GM12865 (cell line): ENCODE data around the gene DEUP1.
"Not testable (repeated sequence)": the region's sequence is repeated elsewhere in the genome, so short reads cannot be mapped to it uniquely, and the experiment has no call there.

Experiments used
- DNase-seq: peaks from one replicate; pipeline ENCODE4 v3.0.0; 2010; ENCODE audit warnings: low read depth
- H3K4me3 ChIP-seq: 2 replicates; pipeline ENCODE4 v1.5.1; 2011; ENCODE audit warnings: mild to moderate bottlenecking, low read depth, low read length, control low read depth
- TF ChIP-seq, protein P1 (sequence below): IDR thresholded peaks from 2 replicates; pipeline ENCODE4 v1.5.1; 2011; ENCODE audit warnings: low read length, control low read depth, low read depth, inconsistent platforms; ENCODE audit not compliant: insufficient read depth; ENCODE audit errors: missing control alignments

The DEUP1 gene

DNA sequence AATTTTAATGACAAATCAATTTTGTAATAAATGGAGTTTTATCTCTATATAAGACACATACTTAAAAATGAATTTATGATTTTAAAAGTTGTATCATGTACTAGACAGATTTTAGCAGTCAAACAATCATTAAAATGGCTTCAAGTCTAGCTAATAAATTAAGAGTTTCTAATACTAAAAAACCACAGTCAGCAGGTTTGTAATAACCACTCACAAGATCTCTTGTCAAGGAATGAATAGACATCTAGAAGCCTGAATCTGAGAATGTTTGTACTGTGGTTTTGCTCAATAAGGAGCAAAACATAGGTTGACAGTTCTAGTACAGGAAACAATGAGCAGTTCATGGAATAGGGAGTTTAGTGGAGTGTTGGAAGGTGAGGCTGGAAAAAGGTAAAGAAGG is 81.2 kb downstream of the DEUP1 start:
- TF ChIP-seq, protein P1, sequence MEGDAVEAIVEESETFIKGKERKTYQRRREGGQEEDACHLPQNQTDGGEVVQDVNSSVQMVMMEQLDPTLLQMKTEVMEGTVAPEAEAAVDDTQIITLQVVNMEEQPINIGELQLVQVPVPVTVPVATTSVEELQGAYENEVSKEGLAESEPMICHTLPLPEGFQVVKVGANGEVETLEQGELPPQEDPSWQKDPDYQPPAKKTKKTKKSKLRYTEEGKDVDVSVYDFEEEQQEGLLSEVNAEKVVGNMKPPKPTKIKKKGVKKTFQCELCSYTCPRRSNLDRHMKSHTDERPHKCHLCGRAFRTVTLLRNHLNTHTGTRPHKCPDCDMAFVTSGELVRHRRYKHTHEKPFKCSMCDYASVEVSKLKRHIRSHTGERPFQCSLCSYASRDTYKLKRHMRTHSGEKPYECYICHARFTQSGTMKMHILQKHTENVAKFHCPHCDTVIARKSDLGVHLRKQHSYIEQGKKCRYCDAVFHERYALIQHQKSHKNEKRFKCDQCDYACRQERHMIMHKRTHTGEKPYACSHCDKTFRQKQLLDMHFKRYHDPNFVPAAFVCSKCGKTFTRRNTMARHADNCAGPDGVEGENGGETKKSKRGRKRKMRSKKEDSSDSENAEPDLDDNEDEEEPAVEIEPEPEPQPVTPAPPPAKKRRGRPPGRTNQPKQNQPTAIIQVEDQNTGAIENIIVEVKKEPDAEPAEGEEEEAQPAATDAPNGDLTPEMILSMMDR, result no peak
- DNase-seq, result no peak
- H3K4me3 ChIP-seq, result no peak overlapping the region

DNA sequence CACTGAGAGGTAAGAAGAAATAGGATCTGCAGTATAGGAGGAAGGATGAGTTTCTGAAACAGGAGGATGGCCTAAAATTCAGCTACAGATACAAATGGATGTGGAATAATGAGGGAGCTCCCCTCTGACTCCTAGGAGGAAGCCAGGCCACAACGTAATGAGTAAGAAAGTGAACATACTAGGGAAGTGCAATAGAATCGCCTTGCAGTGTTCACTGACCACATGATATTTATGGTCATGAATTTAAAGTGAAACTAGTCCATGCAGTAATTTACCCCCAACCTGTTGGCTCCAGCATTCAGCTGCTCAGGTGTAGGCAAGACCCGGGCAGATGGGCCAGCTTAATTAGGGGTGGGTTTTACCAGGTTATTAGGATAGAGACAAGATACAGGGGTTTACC is 101.7 kb downstream of the DEUP1 start:
- DNase-seq, result no peak
- H3K4me3 ChIP-seq, result no peak overlapping the region
- TF ChIP-seq, protein P1, result no peak

DNA sequence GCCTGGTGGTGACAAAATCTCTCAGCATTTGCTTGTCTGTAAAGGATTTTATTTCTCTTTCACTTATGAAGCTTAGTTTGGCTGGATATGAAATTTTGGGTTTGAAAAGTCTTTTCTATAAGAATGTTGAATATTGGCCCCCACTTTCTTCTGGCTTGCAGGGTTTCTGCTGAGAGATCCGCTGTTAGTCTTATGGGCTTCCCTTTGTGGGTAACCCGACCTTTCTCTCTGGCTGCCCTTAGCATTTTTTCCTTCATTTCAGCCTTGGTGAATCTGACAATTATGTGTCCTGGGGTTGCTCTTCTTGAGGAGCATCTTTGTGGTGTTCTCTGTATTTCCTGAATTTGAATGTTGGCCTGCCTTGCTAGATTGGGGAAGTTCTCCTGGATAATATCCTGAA is 112.7 kb downstream of the DEUP1 start:
- DNase-seq, H3K4me3 ChIP-seq: not testable (repeated sequence)

DNA sequence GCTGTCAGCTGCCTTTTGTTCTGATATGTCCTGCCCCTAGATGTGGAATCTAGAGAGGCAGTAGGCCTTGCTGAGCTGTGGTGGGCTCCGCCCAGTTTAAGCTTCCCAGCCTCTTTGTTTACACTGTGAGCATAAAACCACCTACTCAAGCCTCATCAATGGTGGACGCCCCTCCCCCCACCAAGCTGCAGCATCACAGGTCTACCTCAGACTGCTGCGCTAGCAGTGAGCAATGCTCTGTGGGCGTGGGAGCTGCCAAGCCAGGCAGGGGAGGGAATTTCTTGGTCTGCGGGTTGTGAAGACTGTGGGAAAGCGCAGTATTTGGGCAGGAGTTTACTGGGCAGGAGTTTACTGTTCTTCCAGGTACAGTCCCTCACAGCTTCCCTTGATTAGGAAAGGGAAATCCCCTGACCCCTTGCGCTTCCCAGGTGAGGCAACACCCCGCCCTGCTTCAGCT is 114.1 kb downstream of the DEUP1 start:
- DNase-seq, result no peak
- no peak overlapping the region for H3K4me3 ChIP-seq
- TF ChIP-seq, protein P1, result no peak

DNA sequence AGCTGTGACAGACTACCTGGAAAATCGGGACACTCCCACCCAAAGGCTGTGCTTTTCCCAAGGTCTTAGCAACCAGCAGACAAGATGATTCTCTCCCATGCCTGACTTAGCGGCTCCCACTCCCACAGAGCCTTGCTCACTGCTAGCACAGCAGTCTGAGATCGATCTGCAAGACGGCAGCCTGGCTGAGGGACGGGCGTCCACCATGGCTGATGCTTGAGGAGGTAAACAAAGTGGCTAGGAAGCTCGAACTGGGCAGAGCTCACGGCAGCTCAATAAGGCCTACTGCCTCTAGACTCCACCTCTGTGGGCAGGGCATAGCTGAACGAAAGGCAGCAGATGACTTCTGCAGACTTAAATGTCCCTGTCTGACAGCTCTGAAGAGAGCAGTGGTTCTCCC is 127.7 kb downstream of the DEUP1 start:
- no peak for DNase-seq
- TF ChIP-seq, protein P1, result no peak
- H3K4me3 ChIP-seq, result no peak overlapping the region

DNA sequence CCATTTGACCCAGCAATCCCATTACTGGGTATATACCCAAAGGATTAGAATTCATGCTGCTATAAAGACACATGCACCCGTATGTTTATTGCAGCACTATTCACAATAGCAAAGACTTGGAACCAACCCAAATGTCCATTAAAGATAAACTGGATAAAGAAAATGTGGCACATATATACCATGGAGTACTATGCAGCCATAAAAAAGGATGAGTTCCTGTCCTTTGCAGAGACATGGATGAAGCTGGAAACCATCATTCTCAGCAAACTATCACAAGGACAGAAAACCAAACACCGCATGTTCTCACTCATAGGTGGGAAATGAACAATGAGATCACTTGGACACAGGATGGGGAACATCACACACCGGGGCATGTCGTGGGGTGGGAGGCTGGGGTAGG is 133.1 kb downstream of the DEUP1 start:
- not testable (repeated sequence) for DNase-seq, H3K4me3 ChIP-seq

DNA sequence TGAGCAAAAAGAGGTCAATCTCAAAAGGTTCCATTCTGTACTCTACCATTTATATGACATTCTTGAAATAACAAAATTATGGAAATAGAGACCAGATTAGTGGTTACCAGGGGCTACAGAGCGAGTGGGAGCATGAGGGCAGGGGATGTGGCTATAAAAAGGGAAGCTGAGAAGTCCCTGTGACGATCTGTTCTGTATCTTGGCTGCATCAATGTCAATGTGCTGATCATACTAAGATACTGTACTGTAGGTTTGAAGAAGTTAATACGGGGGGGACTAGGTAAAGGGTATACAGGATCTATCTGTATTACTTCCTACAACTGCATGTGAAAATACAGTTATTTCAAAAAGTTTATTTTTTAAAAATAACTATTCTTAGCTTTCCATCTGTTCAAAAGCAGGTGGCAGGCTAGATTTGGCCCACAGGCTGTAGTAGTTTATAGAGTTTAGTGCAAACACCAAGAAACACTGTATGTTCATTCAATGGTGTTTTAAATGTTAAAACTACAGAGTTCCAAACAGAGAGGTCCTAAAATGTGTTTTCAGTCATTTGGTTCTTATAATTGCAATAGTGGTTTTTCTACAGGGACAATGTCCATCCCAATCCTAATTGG is 134.5 kb downstream of the DEUP1 start:
- DNase-seq, result no peak

DNA sequence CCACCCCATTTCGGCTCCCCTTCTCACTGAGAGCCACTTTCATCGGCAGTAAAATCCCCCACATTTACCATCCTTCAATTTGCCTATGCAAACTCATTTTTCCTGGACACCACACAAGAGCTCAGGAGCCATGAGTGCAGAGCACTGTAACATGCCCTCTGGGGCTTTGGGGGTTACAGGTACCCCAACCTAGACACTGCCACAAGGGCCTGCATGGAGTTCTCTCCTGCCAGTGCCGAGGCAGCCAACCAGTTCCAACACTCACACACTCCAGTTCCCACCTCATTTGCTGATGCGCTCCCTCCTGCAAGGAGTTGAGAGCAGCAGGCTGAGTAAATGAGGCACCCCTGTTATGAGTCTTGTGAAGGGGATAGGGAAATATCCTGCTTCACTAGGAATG is 136.5 kb downstream of the DEUP1 start:
- TF ChIP-seq, protein P1, result no peak
- no peak overlapping the region for H3K4me3 ChIP-seq
- DNase-seq, result no peak

More for the DNA sequence above, 134.5 kb downstream of the DEUP1 start:
- H3K4me3 ChIP-seq, result no peak overlapping the region
- TF ChIP-seq, protein P1, result no peak
